Prostate gland (tissue), 2 donors: ENCODE data around the gene MDC1. TPM values are rescaled to one million over a fixed set of nuclear protein-coding genes. Genes with fewer than 3 reads are reported as not detected.

Experiments used
- DNase-seq: peaks from one replicate; pipeline ENCODE4 v3.0.0-alpha.2; 2019; ENCODE audit warnings: low spot score
- H3K27ac ChIP-seq, 2 donors: fragments of 200-600 bp; sonication (generic); 2 replicates each; pipeline ENCODE4 v1.5.1; 2017 to 2019
- H3K27me3 ChIP-seq: fragments of 200-600 bp; sonication (generic); replicated peaks from 2 replicates; pipeline ENCODE4 v1.5.1; 2019; ENCODE audit not compliant: insufficient read depth
- H3K36me3 ChIP-seq, 2 donors: fragments of 200-600 bp; sonication (generic); 1 replicate in 1 of 2; 2 replicates in 1 of 2; pipeline versions ENCODE4 v1.5.1 to v1.8.1; 2017 to 2019
- H3K4me1 ChIP-seq: fragments of 200-600 bp; sonication (generic); replicated peaks from 2 replicates; pipeline ENCODE4 v1.5.1; 2019
- H3K4me3 ChIP-seq, 2 donors: fragments of 200-600 bp; sonication (generic); 2 replicates each; pipeline ENCODE4 v1.5.1; 2017 to 2019
- H3K9me3 ChIP-seq: fragments of 200-600 bp; sonication (generic); 2 replicates; pipeline ENCODE4 v1.5.1; 2017
- POLR2A ChIP-seq: fragments of 450-650 bp; IDR thresholded peaks from one replicate; pipeline ENCODE4 v1.6.1; 2016; ENCODE audit warnings: antibody characterized with exemption, mild to moderate bottlenecking
- POLR2AphosphoS5 ChIP-seq: sonication (generic); formaldehyde crosslinking; IDR thresholded peaks from one replicate; pipeline ENCODE4 v1.6.1; 2017; ENCODE audit warnings: antibody characterized with exemption
- WGBS: methylation state at CpG from one replicate; pipeline ENCODE4 v1.1.5; 2018; 5-methylcytosine and 5-hydroxymethylcytosine counted together
- intact Hi-C: fragments of 100-400 bp; cut with DNase I; formaldehyde crosslinking; loops from one replicate; pipeline ENCODE4 v1.14.2; 2022
- total RNA-seq, 2 donors: library from RNA; depleted of rRNA; stranded (reverse); fragments of >200 nt; gene quantifications; one replicate each; pipeline ENCODE4 v1.1.0, GENCODE V29; 2016
- TF ChIP-seq, protein P1 (sequence below), 4 experiments: fragments of 200-600 bp in 2 of 4; fragments of 450-650 bp in 2 of 4; sonication (generic) in 2 of 4; IDR thresholded peaks; 1 replicate in 3 of 4; 2 replicates in 1 of 4; pipeline ENCODE4 v1.5.1; 2016 to 2019; ENCODE audit warnings: antibody characterized with exemption in 4 of 4, mild to moderate bottlenecking in 2 of 4, moderate library complexity in 2 of 4

Gene MDC1
- total RNA-seq, 2 donors from 2014 or later: 20.5 to 26.3 TPM

- WGBS: 46% methylated on average over 6 of the region's 6 CpGs
- Histone ChIP-seq H3K9me3 (no peaks in the 10 kb centered on the region), H3K27ac (peak overlapping the region; percentile 23 to 39), H3K4me1 (no peaks in the 10 kb centered on the region), H3K36me3 (no peaks in the 10 kb centered on the region), H3K4me3 (no peak overlapping the region), H3K27me3 (no peaks in the 10 kb centered on the region)
- DNase-seq: peak; percentile 49
- intact Hi-C loops: no loop called here
- TF ChIP-seq POLR2A (no peak), POLR2AphosphoS5 (peak; percentile 68)
Measured at GRCh38 chr6:30747902-30748769, 31.1 kb upstream of the MDC1 start.

DNA sequence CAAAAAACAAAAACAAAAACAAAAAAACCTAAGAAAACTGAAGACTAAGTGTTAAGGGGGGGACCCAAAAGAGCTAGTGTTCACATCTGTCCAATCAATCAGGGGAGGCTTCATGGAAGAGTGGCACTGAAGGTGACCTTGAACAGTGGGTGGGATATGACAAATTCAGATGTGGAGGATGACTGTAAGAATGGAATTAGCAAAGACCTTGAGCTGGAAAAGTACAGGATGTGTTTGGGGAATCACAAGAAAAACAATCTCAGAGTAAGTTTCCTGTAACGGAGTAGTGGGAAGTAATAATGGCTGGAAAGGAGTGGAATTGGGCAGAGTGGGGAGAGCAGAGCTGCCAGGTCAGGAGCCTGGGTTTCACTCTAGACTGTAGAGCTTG, 30.2 kb upstream of the MDC1 start:
- no peaks in the 10 kb centered on the region for H3K27me3 ChIP-seq
- H3K4me1 ChIP-seq: no peaks in the 10 kb centered on the region
- DNase-seq: no peak
- no peaks in the 10 kb centered on the region for H3K36me3 ChIP-seq
- 88% methylated on average over 1 of the region's 1 CpG for WGBS
- no peak overlapping the region for H3K27ac ChIP-seq
- H3K9me3 ChIP-seq: no peaks in the 10 kb centered on the region
- no peak overlapping the region for H3K4me3 ChIP-seq
- intact Hi-C loops: no loop called here
- TF ChIP-seq, protein P1, sequence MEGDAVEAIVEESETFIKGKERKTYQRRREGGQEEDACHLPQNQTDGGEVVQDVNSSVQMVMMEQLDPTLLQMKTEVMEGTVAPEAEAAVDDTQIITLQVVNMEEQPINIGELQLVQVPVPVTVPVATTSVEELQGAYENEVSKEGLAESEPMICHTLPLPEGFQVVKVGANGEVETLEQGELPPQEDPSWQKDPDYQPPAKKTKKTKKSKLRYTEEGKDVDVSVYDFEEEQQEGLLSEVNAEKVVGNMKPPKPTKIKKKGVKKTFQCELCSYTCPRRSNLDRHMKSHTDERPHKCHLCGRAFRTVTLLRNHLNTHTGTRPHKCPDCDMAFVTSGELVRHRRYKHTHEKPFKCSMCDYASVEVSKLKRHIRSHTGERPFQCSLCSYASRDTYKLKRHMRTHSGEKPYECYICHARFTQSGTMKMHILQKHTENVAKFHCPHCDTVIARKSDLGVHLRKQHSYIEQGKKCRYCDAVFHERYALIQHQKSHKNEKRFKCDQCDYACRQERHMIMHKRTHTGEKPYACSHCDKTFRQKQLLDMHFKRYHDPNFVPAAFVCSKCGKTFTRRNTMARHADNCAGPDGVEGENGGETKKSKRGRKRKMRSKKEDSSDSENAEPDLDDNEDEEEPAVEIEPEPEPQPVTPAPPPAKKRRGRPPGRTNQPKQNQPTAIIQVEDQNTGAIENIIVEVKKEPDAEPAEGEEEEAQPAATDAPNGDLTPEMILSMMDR (IDR thresholded peaks at IDR 0.05): no peak
- TF ChIP-seq POLR2A (no peak), POLR2AphosphoS5 (no peak)

DNA sequence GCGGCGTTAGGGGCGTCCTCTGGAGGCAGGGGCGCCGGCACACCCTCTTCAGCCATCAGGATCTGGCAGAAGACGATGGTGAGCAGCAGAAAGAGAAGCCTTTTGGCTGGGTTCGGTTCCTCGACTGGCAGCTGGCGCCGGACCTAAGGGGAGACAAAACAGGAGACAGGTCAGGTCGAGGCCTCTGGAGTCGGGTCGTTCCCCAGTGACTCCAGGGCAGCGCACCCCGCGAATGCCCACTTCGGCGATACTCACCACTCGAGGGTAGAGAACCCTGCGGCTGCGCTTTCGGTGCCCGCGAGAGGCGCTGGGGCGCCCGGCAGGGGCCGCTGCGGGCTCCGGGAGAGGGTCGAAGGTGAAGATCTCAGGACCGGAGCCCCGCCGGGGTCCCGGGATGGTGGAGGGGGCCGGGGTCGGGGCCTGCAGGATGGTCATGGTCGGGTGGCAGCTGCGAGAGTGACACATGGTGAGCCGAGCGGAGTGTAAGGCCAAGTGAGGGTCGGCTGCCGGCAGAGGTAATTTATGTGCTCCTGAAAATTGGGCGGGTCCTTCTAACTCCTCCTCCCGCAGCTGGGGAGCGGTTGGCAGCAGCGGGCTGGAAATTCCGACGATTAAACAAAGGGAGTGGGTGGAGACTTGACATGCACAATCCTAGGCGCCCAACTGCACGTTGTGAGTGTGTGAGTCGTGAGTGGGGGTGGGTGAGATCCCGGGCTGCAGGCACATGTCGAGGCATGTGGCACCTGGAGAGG, 27.1 kb upstream of the MDC1 start, which contains the start of gene IER3:
TSS of gene IER3 (minus strand) at position 494 of the 752 bp plus-strand sequence. CDS start at position 465, 29 bp downstream.
- Histone ChIP-seq H3K9me3 (no peaks in the 10 kb centered on the region), H3K27ac (peak within 1 kb of the TSS; percentile 95), H3K4me3 (peak within 1 kb of the TSS; percentile 76 to 79), H3K27me3 (no peaks in the 10 kb centered on the region), H3K36me3 (no peaks in the 10 kb centered on the region), H3K4me1 (no peaks in the 10 kb centered on the region)
- DNase-seq: peak; percentile 92
- 2% methylated on average over 54 of the region's 54 CpGs for WGBS
- intact Hi-C loops: loop anchor here (5.0 kb wide), 4 partner anchors 38 to 333 kb away; no protein-coding TSS in a partner anchor
- TF ChIP-seq, protein P1 (IDR thresholded peaks at IDR 0.05): peak; percentile 33 to 72 (median 52)
- peak; percentile 88 for TF ChIP-seq POLR2AphosphoS5
- peak; percentile 92 for TF ChIP-seq POLR2A

- peak overlapping the region; percentile 76 to 79 for H3K4me3 ChIP-seq
- H3K36me3 ChIP-seq: no peaks in the 10 kb centered on the region
- TF ChIP-seq, protein P1 (IDR thresholded peaks at IDR 0.05): no peak
- no peak for TF ChIP-seq POLR2A
- TF ChIP-seq POLR2AphosphoS5: no peak
- no peaks in the 10 kb centered on the region for H3K4me1 ChIP-seq
- no peak for DNase-seq
- no peaks in the 10 kb centered on the region for H3K9me3 ChIP-seq
- H3K27me3 ChIP-seq: no peaks in the 10 kb centered on the region
- intact Hi-C loops: loop anchor here (5.0 kb wide), 4 partner anchors 39 to 334 kb away; no protein-coding TSS in a partner anchor
- H3K27ac ChIP-seq: peak overlapping the region; percentile 95
- 4% methylated on average over 55 of the region's 55 CpGs for WGBS
Measured at GRCh38 chr6:30743099-30744053, 26.3 kb upstream of the MDC1 start.
